ENCODE results near the gene CACNA1D. TPM values are rescaled to one million over a fixed set of nuclear protein-coding genes. Genes with fewer than 3 reads are reported as not detected.

The CACNA1D gene
- total RNA-seq, 2 donors from 2014 or later = 0.68 to 1.5 TPM

GRCh38 chr3:53626876-53627275, 132.5 kb downstream of the CACNA1D start:
- DNase-seq (ENCODE audit: low spot score) = no peak
- no peaks in the 10 kb centered on the region for H3K36me3 ChIP-seq
- TF ChIP-seq, protein P1, sequence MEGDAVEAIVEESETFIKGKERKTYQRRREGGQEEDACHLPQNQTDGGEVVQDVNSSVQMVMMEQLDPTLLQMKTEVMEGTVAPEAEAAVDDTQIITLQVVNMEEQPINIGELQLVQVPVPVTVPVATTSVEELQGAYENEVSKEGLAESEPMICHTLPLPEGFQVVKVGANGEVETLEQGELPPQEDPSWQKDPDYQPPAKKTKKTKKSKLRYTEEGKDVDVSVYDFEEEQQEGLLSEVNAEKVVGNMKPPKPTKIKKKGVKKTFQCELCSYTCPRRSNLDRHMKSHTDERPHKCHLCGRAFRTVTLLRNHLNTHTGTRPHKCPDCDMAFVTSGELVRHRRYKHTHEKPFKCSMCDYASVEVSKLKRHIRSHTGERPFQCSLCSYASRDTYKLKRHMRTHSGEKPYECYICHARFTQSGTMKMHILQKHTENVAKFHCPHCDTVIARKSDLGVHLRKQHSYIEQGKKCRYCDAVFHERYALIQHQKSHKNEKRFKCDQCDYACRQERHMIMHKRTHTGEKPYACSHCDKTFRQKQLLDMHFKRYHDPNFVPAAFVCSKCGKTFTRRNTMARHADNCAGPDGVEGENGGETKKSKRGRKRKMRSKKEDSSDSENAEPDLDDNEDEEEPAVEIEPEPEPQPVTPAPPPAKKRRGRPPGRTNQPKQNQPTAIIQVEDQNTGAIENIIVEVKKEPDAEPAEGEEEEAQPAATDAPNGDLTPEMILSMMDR (IDR thresholded peaks at IDR 0.05) = no peak
- H3K27ac ChIP-seq = no peak overlapping the region
- ATAC-seq (ENCODE audit: insufficient number of reproducible peaks, low FRiP score, low read depth) = no peak
- H3K4me3 ChIP-seq = no peak overlapping the region
- no peaks in the 10 kb centered on the region for H3K4me1 ChIP-seq (ENCODE audit: control insufficient read depth in 1 of 2, low read depth in 2 of 2)
- no peaks in the 10 kb centered on the region for H3K27me3 ChIP-seq (replicated peaks; ENCODE audit: insufficient read depth)
- H3K9me3 ChIP-seq = no peaks in the 10 kb centered on the region

DNA sequence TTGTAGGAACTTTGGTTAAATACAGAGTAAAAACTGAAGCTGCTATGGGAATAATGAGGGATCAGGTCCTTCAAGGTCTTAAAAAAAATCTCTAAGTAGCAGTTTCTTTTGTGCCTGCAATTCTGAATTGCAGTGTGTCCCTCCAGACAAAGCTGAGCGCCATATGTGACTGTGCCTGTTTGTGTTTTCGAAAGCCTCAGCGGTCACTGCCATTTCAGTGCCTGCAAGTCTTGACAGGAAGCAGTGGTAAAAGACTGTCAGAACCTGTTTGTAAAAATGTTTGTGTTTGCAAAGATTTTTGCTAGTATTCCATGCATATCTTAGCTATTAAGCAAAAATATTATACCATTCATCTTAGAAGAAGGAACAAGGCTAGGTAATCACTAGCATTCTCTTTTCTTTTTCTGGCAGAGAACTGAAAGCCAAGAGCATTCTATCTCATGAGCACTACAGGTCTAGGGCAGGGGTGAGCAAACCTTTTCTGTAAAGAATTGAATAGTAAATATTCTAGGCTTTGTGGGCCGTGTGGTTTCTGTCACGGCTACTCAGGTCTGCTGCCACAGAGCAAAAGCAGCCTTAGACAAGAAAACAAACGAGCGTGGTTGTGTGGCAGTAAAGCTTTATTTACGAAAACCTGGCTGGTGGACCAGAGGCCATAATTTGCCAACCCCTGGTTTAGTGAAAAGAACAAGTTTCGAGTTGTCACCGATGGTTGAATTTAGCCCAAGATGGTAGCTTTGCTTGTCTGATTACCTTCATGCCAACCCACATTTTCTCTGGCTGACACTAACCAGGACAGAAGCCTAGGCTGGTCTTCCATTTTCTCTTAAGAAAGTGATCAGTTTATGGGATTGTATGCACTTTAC, 134.4 kb downstream of the CACNA1D start:
- no peaks in the 10 kb centered on the region for H3K4me1 ChIP-seq (ENCODE audit: control insufficient read depth in 1 of 2, low read depth in 2 of 2)
- no peak overlapping the region for H3K27ac ChIP-seq
- H3K4me3 ChIP-seq = no peak overlapping the region

DNA sequence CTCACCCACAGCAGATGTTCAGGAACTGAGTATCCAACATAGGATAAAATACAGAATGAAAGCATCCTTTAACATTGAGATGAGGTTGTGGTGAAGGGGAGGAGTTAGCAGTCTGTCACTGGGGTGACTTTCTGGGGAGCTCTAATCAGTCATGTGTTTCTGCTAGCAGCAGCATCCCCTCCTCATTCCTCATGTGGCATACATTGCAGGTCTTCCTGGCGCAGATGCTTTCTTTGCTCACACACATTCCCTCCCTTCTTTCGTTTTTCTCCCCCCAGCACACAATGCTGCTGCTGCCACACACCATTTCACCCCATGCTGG, 135.0 kb downstream of the CACNA1D start:
- ATAC-seq (ENCODE audit: insufficient number of reproducible peaks, low FRiP score, low read depth) = no peak
- H3K9me3 ChIP-seq = no peaks in the 10 kb centered on the region
- TF ChIP-seq, protein P1 (IDR thresholded peaks at IDR 0.05) = no peak
- no peak for DNase-seq (ENCODE audit: low spot score)
- H3K36me3 ChIP-seq = no peaks in the 10 kb centered on the region
- H3K4me3 ChIP-seq = no peak overlapping the region
- no peak overlapping the region for H3K27ac ChIP-seq
- no peaks in the 10 kb centered on the region for H3K4me1 ChIP-seq (ENCODE audit: control insufficient read depth in 1 of 2, low read depth in 2 of 2)
- H3K27me3 ChIP-seq (replicated peaks; ENCODE audit: insufficient read depth) = no peaks in the 10 kb centered on the region

More for the DNA sequence above, 134.4 kb downstream of the CACNA1D start:
- no peaks in the 10 kb centered on the region for H3K27me3 ChIP-seq (replicated peaks; ENCODE audit: insufficient read depth)
- H3K36me3 ChIP-seq = no peaks in the 10 kb centered on the region
- TF ChIP-seq, protein P1 (IDR thresholded peaks at IDR 0.05) = no peak
- H3K9me3 ChIP-seq = no peaks in the 10 kb centered on the region
- DNase-seq (ENCODE audit: low spot score) (no peak), ATAC-seq (ENCODE audit: insufficient number of reproducible peaks, low FRiP score, low read depth) (no peak)

DNA sequence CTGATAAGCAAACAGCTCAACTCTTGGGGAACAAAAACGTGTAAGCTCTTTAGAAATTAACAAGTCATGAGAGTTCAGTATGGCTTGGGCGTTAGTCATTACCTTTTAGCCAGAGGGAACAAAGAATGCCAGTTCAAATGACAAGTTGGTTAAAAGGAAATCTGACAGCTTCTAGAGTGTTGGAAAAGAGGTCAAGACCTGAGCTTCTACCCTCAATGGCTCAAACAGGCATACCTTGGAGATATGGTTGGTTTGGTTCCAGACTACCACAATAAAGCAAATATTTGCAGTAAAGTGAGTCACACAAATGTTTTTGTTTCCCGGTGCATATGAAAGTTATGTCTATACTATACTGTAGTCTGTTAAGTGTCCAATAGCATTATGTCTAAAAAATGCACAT, 136.1 kb downstream of the CACNA1D start:
- Histone ChIP-seq H3K27me3 (replicated peaks; ENCODE audit: insufficient read depth) (no peaks in the 10 kb centered on the region), H3K9me3 (no peaks in the 10 kb centered on the region), H3K36me3 (no peaks in the 10 kb centered on the region), H3K4me1 (ENCODE audit: control insufficient read depth in 1 of 2, low read depth in 2 of 2) (no peaks in the 10 kb centered on the region), H3K27ac (no peak overlapping the region), H3K4me3 (no peak overlapping the region)
- no peak for ATAC-seq (ENCODE audit: insufficient number of reproducible peaks, low FRiP score, low read depth)
- TF ChIP-seq, protein P1 (IDR thresholded peaks at IDR 0.05) = no peak
- DNase-seq (ENCODE audit: low spot score) = no peak

GRCh38 chr3:53633197-53633787, 138.9 kb downstream of the CACNA1D start:
- TF ChIP-seq, protein P1 (IDR thresholded peaks at IDR 0.05) = no peak
- H3K27me3 ChIP-seq (replicated peaks; ENCODE audit: insufficient read depth) = no peaks in the 10 kb centered on the region
- H3K4me3 ChIP-seq = no peak overlapping the region
- no peaks in the 10 kb centered on the region for H3K4me1 ChIP-seq (ENCODE audit: control insufficient read depth in 1 of 2, low read depth in 2 of 2)
- DNase-seq (ENCODE audit: low spot score) = no peak
- ATAC-seq (ENCODE audit: insufficient number of reproducible peaks, low FRiP score, low read depth) = no peak
- H3K27ac ChIP-seq = no peak overlapping the region
- no peaks in the 10 kb centered on the region for H3K9me3 ChIP-seq
- H3K36me3 ChIP-seq = no peaks in the 10 kb centered on the region

Measured in thoracic aorta (tissue), 2 donors.